ENCODE measurements around the gene OR2T27.
"Not testable (repeated sequence)": the region's sequence is repeated elsewhere in the genome, so short reads cannot be mapped to it uniquely, and the experiment has no call there.

Gene OR2T27

GRCh38 chr1:248670003-248670402 lies 14.7 kb upstream of the OR2T27 start:
- no peak for DNase-seq (ENCODE audit: low read depth)
- TF ChIP-seq CTCF (conservative IDR thresholded peaks at IDR 0.05; ENCODE audit: low read depth, low read length), result no peak
- H3K4me3 ChIP-seq (ENCODE audit: low read length), result no peak overlapping the region

GRCh38 chr1:248663453-248664328 lies 8.4 kb upstream of the OR2T27 start:
- H3K4me3 ChIP-seq (ENCODE audit: low read length); DNase-seq (ENCODE audit: low read depth): not testable (repeated sequence)

GRCh38 chr1:248656797-248657196 lies 1.5 kb upstream of the OR2T27 start:
- H3K4me3 ChIP-seq (ENCODE audit: low read length); DNase-seq (ENCODE audit: low read depth): not testable (repeated sequence)

GRCh38 chr1:248648770-248649536 lies 6.4 kb downstream of the OR2T27 start:
- H3K4me3 ChIP-seq (ENCODE audit: low read length); DNase-seq (ENCODE audit: low read depth): not testable (repeated sequence)

- DNase-seq (ENCODE audit: low read depth); H3K4me3 ChIP-seq (ENCODE audit: low read length): not testable (repeated sequence)
These were observed 10.2 kb downstream of the OR2T27 start, which contains the start of gene OR2T35 for GRCh38 chr1:248645178-248645577. TSS of gene OR2T35 (minus strand) at chr1:248645278. CDS start at chr1:248639258, 6,020 bp downstream.

GRCh38 chr1:248642971-248643651 lies 12.2 kb downstream of the OR2T27 start:
- H3K4me3 ChIP-seq (ENCODE audit: low read length); DNase-seq (ENCODE audit: low read depth): not testable (repeated sequence)

- not testable (repeated sequence) for H3K4me3 ChIP-seq (ENCODE audit: low read length); DNase-seq (ENCODE audit: low read depth)
These were observed 13.7 kb downstream of the OR2T27 start for GRCh38 chr1:248641583-248641982.

- not testable (repeated sequence) for H3K4me3 ChIP-seq (ENCODE audit: low read length); DNase-seq (ENCODE audit: low read depth)
These were observed 14.4 kb downstream of the OR2T27 start for GRCh38 chr1:248640906-248641305.

- DNase-seq (ENCODE audit: low read depth); H3K4me3 ChIP-seq (ENCODE audit: low read length): not testable (repeated sequence)
These were observed 15.7 kb downstream of the OR2T27 start for GRCh38 chr1:248639652-248640051.

GRCh38 chr1:248636612-248637011 lies 18.7 kb downstream of the OR2T27 start:
- not testable (repeated sequence) for H3K4me3 ChIP-seq (ENCODE audit: low read length); DNase-seq (ENCODE audit: low read depth)

GRCh38 chr1:248634991-248635390 lies 20.3 kb downstream of the OR2T27 start, which contains the start of gene OR2T11:
TSS of gene OR2T11 (minus strand) at chr1:248635091. CDS start at chr1:248627128, 7,963 bp downstream.
- H3K4me3 ChIP-seq (ENCODE audit: low read length); DNase-seq (ENCODE audit: low read depth): not testable (repeated sequence)

GRCh38 chr1:248631354-248632008 lies 23.8 kb downstream of the OR2T27 start:
- no peak overlapping the region for H3K4me3 ChIP-seq (ENCODE audit: low read length)
- no peak for TF ChIP-seq CTCF (conservative IDR thresholded peaks at IDR 0.05; ENCODE audit: low read depth, low read length)
- DNase-seq (ENCODE audit: low read depth), result no peak
